ENCODE results near the gene RNF208.

DNA sequence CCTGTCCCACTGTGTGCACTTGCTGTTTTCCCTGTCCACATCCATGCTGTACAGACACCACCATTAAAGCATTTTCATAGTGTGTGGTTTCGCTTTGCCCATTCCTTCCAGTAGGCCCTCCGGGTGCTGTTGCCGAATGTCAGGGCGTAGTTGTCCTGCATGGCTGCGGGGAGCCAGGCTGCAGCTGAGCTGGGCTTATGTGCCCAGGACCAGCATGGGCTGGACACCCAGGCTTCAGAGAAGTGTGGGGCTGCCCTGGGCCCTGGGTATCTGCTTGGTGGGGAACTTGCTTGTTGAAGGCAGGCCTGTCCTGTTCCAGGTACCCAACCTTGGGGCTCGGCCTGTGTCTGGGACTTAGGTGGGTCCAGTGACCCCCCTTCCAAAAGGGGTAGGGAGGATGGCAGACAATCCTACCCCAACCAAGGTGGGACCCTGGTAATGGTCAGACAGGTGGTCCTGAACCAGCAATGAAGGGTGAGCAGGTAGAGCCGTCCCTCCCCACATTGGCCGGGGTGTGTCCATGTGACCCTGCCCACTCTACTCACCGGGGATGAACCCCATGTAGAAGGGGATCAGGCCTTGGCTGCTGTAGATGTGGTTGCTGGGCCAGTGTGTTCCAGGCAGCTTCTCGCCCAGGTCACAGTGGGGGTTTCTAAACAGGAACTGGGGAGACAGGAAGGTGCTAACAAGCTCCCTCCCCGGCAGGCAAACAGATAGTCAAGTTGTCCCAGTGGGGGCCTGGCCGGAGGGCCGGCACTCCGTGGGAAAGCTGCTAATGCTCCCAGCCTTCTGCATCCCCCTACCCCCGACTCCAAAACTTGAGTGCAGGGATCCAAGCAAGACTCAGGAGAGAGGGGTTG, 21.8 kb upstream of the RNF208 start:
- TF ChIP-seq EZH2 (IDR thresholded peaks at IDR 0.05; ENCODE audit: low read depth), result no peak
- TF ChIP-seq, protein P1, sequence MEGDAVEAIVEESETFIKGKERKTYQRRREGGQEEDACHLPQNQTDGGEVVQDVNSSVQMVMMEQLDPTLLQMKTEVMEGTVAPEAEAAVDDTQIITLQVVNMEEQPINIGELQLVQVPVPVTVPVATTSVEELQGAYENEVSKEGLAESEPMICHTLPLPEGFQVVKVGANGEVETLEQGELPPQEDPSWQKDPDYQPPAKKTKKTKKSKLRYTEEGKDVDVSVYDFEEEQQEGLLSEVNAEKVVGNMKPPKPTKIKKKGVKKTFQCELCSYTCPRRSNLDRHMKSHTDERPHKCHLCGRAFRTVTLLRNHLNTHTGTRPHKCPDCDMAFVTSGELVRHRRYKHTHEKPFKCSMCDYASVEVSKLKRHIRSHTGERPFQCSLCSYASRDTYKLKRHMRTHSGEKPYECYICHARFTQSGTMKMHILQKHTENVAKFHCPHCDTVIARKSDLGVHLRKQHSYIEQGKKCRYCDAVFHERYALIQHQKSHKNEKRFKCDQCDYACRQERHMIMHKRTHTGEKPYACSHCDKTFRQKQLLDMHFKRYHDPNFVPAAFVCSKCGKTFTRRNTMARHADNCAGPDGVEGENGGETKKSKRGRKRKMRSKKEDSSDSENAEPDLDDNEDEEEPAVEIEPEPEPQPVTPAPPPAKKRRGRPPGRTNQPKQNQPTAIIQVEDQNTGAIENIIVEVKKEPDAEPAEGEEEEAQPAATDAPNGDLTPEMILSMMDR (conservative IDR thresholded peaks at IDR 0.05), result no peak
